Nephron progenitor cell (in vitro differentiated cells): ENCODE measurements around the gene FSTL3.

Experiments
- DNase-seq: peaks from one replicate; pipeline ENCODE4 v3.0.0; 2021
- H3K27ac Mint-ChIP-seq: 2 replicates; pipeline ENCODE4 v1.8.0; 2021; ENCODE audit warnings: mild to moderate bottlenecking, moderate library complexity, mixed read lengths
- H3K27me3 Mint-ChIP-seq: 2 replicates; pipeline ENCODE4 v1.8.0; 2021; ENCODE audit warnings: mild to moderate bottlenecking, low read depth, mixed read lengths; ENCODE audit not compliant: poor library complexity
- H3K36me3 Mint-ChIP-seq: 2 replicates; pipeline ENCODE4 v1.8.0; 2021; ENCODE audit warnings: low read depth, mixed read lengths
- H3K4me1 Mint-ChIP-seq: 2 replicates; pipeline ENCODE4 v1.8.0; 2021; ENCODE audit warnings: mixed read lengths
- H3K4me3 Mint-ChIP-seq: 2 replicates; pipeline ENCODE4 v1.8.0; 2021; ENCODE audit warnings: mild to moderate bottlenecking, moderate library complexity, mixed read lengths
- H3K9me3 Mint-ChIP-seq: 2 replicates; pipeline ENCODE4 v1.8.0; 2021; ENCODE audit warnings: mild to moderate bottlenecking, moderate library complexity, mixed read lengths
- CTCF ChIP-seq: fragments of 200-600 bp; sonication (generic); IDR thresholded peaks from 2 replicates; pipeline ENCODE4 v1.5.0; 2021; ENCODE audit warnings: antibody characterized with exemption

The FSTL3 gene

GRCh38 chr19:732148-733069, 56.2 kb downstream of the FSTL3 start:
- Mint-ChIP-seq H3K27ac (no peak overlapping the region), H3K4me3 (no peak overlapping the region), H3K4me1 (peaks cover 4% of the 10 kb centered on the region), H3K9me3 (no peaks in the 10 kb centered on the region), H3K36me3 (peaks cover 15% of the 10 kb centered on the region), H3K27me3 (peaks cover 7% of the 10 kb centered on the region)
- no peak for DNase-seq
- no peak for TF ChIP-seq CTCF
